HG03442 (cell line): Measurements from ENCODE around the gene C2orf92.

ENCODE experiments used
- ATAC-seq: cut with Tn5 transposase; IDR thresholded peaks from one replicate; pipeline ENCODE4 v1.9.1; 2021; ENCODE audit warnings: mild to moderate bottlenecking, moderate library complexity; ENCODE audit not compliant: unreplicated experiment

C2orf92 gene

DNA sequence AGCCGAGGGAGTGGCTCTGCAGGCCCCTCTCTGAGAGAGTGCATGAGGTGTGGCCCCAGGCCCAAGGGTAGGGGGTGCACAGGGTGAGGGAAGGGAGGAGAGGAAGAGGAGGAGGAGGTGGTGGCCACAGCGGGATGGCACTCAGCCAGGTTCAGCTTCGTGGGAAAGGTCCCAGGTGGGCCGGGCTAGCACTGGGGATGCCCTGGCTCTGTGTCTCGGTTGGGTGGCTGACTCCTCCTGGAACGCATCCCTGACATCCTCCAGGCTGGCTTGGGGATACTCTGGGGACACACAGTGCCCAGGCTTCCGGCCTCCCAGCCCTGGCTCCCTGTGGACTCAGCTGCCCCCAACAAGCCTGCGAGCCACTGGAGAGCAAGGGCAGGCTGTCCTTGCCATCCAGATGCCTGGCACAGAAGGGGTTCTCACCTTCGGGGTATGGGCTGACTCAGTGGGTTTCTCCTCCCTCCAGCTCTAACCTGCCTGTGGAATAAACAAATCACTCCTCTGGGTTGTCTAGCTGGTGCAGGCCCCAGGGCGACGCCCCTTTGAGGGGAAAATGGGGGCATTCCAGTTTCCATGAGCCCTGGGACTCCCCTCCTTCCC, 43.3 kb downstream of the C2orf92 start:
- ATAC-seq = no peak

DNA sequence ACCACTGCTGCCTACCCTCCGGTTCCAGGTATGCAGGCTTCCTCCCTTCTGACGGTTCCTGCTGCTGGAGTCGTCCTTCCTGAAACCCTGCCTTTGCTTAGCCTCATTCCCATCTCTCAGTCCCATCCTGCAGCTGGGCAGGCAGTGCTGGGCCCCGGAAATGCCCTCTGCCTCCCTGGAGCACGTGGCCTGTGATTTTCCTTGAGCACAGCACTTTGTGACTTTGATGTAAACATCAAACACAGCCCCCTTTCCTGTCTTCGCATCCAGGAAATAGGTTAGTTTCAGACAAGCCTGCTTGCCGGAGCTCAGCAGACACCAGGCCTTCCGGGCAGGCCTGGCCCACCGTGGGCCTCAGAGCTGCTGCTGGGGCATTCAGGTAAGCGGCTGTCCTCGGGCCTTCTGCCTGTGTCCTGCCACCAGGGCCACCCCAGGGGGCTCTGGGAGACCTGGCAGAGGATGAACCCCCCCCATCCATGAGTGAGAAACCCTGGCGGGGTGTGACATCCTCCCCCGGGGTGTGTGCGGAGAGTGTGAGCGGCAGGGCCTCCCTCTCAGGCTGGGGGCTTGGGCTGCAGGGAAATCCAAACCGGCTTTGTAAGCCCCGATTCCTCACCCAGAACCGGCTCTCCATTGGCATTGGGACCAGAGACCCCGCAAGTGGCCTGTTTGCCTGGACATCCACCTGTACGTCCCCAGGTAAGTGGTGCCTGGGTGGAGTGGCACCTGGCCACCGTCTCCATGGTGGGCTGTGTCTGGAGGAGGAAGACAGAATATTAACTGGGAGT, 44.0 kb downstream of the C2orf92 start, which contains the start of gene ZAP70:
Gene ZAP70 (plus strand): TSS at position 281 of the 788 bp plus-strand sequence. CDS start 10,461 bp downstream, outside the sequence.
- no peak for ATAC-seq

DNA sequence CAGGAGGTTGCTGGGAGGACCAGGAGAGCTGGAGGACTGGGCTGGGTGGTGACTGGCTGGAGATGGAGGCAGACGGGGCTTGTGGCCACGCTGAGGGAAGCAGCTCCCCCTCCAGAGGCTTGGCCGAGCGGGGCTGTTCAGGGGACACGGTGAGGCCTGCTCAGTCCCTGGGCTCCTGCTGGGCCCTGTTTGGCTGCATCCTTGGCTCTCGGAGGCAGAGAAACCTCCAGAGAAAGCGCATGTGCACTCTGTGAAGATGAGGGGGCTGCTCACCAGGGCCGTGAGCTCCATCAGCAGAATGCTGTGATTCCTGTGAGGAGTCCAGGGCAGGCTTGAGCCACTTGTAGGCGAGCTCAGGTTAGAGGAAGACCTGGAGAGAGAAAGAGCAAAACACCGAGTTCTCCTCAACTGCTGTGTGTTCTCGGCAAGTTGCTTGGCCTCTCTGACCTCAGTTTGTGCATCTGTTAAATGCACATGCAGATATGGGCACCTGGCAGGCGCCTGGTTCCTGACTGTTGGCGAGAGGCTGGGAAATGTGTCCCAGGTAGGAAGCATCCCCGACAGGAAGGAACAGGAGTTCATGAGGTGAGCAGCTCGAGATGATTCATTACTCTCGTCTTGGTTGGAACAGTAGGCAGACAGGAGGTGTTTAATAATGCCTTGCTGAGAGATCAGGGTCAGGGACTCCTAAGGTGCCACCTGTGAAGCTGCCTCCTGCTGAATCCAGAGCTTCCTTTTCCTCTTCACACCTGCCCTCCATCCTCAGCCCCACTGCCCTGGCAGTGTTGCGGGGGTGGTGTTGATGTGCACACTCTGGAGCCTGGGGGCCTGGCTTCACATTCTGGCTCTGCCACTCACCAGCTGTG, 44.8 kb downstream of the C2orf92 start:
- ATAC-seq = no peak

DNA sequence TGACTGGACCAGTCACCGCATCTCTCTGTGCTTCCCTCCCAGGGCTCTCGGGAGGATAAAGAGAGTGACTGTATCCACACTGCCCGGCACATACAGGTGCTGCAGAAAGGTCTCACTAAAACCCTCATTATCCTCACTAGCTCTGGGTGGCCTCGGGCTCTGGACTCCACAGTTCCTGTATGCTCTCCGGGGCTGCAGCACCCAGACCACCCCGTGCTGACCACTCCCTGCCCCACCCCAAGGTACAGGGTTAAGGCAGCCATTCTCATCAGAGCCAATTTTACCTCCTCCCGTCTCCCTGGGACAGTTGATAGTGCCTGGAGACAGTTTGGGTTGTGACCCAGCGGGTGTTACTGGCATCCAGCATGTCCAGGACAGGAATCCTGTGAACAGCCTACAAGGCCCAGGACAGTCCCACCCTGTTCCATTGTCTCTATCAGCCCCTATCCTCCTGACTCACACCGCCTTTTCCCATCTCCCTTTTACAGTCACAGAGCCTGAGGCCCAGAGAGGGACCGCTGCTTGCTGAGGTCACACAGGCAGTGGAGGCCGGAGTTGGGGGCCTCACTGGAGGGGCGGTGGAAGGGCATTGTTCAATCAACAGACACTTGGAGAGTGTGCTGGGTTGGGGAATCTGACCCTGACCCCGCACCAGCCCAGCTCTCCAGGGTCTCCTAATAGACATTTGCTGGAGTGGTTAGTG, 45.6 kb downstream of the C2orf92 start:
- no peak for ATAC-seq

DNA sequence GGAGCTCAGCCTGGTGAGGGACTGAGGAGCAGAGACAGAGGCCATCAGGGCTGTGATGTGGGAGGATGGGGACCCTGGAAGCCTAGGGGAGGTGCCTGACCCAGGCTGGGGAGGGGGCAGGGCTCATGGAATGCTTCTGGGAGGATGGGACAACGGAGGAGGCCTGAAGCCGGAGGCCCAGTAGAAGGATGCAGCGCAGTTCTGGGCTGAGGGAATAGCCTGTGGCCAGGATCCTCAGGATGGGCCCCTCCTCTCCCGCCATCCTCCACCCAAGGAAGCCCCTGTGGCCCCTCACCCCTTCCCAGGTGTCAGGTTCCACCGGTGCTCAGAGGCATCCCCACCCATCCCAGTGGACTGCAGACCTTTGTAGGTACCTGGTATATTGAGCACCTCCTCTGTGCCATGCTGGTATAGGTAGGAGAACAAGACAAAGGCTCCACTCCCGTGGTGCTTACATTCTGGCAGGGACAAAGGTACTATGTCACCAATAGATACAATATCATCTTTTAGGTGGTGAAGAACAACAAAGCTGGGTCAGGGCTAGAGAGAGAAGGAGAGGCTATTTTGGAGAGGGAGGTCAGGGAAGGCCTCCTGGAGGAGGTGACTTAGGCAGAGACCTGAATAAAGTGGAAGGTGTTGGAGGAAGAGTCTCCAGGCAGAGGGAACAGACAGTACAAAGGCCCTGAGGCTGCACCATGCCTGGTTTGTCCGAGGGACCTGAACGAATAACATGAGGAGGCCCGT, 46.6 kb downstream of the C2orf92 start:
- no peak for ATAC-seq

DNA sequence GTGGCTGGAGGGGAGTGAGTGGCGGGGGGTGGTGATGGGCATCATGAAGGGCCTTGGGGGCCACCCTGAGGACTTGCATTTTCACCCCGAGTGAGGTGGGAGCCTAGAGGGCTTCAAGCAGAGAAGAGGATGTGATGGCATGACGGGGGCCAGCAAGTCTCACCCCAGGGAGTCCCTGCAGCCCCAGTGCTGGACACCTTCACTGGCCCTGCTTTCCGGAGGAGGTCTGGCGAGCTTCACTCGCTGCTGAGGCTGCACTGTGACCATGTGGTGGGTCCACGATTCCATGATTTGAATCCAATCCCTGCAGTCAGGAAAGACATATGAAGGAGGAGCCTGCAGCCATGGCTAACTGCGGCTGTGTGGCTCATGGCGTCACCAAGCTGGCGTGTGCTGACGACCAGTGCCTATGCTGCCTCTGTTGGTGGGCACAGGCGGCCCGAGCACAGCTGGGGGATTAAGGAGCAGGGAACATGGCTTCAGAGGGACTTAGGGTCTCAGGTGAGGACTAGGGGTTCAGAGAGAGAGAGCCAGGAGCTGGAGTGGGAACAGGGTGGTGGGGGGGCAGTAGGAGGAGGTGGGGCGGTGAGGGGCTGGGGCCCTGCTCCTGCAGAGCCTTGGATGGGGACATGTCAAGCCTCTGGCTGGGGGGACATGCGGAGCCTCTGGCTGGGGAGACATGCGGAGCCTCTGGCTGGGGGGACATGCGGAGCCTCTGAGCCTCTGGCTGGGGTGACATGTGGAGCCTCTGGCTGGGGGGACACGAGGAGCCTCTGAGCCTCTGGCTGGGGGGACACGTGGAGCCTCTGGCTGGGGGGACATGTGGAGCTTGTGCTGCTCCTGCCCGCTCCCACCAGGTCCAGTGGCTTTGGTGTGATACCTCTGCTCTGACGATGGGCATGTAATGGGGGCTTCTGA, 47.4 kb downstream of the C2orf92 start:
- no peak for ATAC-seq

GRCh38 chr2:97717613-97717995, 48.1 kb downstream of the C2orf92 start:
- no peak for ATAC-seq

DNA sequence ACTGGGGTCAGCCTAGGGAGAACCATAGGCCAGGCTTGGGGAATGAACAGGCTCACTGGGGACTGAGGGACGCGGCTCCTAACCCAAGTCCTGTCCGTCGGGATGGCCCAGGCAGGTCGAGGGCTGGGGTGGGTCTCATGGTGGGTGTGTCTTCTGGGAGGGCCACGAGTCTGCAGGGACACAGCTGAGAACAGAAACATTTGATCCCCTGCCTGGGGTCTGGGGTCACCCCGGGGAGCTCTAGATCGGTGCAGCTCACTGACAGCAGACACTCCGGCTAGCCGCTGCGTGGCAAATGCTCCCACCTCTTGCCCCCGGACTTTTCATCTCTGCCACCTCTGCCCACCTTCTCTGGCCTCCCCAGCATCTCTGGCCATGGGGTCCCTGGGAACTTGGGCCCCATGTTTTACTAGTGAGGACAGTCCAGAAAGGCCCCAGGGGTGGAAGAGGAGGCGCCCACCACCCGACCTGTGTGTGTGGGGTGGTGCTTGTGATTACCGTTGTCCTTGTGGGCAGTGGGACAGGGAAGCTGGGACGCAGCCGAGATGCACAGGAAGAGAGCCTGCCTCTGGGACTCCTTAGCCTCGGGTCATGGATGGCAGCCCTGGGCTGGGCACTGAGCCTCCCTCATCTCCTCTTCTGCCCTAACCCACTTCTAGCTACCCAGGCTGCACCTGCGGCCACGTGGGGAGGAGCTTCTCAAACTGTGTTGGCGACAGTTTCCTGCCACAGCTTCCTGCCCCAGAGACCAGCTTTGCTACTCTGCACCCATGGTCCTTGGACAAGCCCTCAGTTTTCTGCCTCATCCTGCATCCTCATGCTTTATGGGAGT, 48.8 kb downstream of the C2orf92 start:
- peak; percentile 65 for ATAC-seq

DNA sequence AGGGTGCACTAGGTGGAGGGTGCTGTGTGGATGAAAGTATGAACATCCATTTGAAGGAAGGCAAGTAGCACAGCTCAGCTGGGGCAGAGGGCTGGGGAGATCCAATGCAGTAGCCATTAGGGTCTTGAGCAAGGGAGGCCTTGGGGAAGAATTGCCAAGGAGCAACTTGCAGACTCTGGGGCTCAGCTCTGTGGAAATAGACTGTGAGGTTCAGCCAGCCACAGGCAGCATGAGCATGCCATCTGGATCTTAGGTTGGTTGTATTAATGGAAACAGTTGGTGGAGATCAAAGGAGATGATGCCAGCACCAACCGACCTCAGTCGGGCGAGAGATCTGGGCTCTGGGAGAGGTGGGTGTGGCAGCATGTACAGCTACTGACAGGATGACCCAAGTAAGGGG, 49.4 kb downstream of the C2orf92 start:
- ATAC-seq = peak; percentile 10

DNA sequence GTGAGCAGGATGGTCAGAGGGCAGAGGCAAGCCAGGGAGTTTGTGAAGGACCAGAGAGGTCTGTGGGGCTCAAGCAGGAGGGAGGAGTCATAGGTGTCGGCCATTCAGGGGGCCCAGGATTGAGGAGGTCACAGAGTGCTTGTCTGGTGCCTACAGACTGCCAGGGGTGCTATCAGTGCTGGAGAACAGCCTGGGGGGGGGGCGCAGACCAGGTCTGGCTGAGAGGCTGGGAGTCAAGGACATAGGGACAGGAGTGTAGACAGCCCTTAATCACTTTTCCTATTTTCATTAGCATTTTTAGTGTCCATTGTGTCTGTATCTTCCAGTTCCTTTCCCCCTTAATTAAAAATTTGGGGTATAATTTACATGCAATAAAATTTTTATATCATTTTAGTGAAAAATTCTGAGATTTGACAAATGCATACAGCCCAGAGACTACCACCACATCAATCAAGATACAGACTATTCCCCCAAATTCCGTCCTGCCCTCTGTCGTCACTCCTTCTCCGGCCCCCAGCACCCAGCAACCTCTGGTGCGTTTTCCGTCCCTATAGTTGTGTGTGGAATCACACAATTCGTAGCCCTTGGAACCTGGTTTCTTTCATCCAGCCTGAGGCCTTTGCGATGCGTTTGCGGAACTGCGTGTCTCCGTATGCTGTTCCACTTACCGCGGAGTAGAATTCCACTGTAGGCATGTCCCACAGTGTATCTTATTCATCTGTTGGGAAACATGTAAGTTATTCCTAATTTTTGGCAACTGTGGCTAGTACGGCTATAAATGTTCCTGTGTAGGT, 50.0 kb downstream of the C2orf92 start:
- no peak for ATAC-seq

- no peak for ATAC-seq
Observed at GRCh38 chr2:97720746-97721145, 51.2 kb downstream of the C2orf92 start.

GRCh38 chr2:97722227-97722626, 52.7 kb downstream of the C2orf92 start:
- ATAC-seq = no peak

- ATAC-seq = no peak
Observed at GRCh38 chr2:97723156-97724072, 53.9 kb downstream of the C2orf92 start.

GRCh38 chr2:97724073-97724410, 54.5 kb downstream of the C2orf92 start:
- ATAC-seq = no peak

GRCh38 chr2:97724501-97724900, 55.0 kb downstream of the C2orf92 start:
- no peak for ATAC-seq

- ATAC-seq = no peak
Observed at GRCh38 chr2:97724946-97725688, 55.6 kb downstream of the C2orf92 start.
